Measurements from ENCODE around the gene SKA1. TPM values are rescaled to one million over a fixed set of nuclear protein-coding genes. Genes with fewer than 3 reads are reported as not detected.
"Not testable (repeated sequence)": the region's sequence is repeated elsewhere in the genome, so short reads cannot be mapped to it uniquely, and the experiment has no call there.

The SKA1 gene
- total RNA-seq, 1 donor from 2014 or later: 2.6 TPM

- DNase-seq: peak; percentile 69
These were observed 54.5 kb downstream of the SKA1 start for GRCh38 chr18:50429207-50429948.

- no peak for DNase-seq
These were observed 58.1 kb downstream of the SKA1 start for GRCh38 chr18:50432915-50433314.

- DNase-seq: not testable (repeated sequence)
These were observed 61.9 kb downstream of the SKA1 start for GRCh38 chr18:50436742-50437141.

- no peak for DNase-seq
These were observed 64.7 kb downstream of the SKA1 start for GRCh38 chr18:50439460-50440015.

- DNase-seq: no peak
These were observed 66.2 kb downstream of the SKA1 start for GRCh38 chr18:50441016-50441415.

- no peak for DNase-seq
These were observed 66.7 kb downstream of the SKA1 start for GRCh38 chr18:50441501-50441900.

Other genes starting within 250 kb of the SKA1 start
- gene MYO5B, start 179.9 kb upstream of the SKA1 start, total RNA-seq: 12.8 TPM
- 0.31 TPM for gene CFAP53, start 108.6 kb upstream of the SKA1 start, total RNA-seq
- gene MBD1, start 93.5 kb upstream of the SKA1 start, total RNA-seq: 68.7 TPM
- gene CXXC1, start 87.4 kb upstream of the SKA1 start, total RNA-seq: 38.0 TPM
- gene MAPK4, start 185.0 kb downstream of the SKA1 start, total RNA-seq: 5.2 TPM

Data from tongue (tissue), 2 donors.